ENCODE measurements around the gene SMG6.

The SMG6 gene

DNA sequence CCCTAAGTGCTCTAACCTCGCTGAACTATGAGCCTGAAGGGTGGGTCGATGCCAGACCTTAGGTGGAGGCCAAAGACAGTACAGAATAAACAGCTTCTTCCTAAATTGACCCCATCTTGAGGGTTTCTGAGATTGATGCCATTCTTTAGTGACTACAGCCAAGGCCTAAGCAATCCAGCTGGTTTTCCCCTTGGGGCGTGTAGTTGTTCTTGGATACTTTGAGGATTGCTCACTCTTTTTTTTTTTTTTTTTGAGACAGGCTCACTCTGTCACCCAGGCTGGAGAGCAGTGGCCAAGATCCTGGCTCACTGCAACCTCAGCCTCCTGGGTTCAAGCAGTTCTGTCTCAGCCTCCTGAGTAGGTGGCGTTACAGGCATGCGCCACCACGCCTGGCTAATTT is 259.8 kb downstream of the SMG6 start:
- DNase-seq: no peak

DNA sequence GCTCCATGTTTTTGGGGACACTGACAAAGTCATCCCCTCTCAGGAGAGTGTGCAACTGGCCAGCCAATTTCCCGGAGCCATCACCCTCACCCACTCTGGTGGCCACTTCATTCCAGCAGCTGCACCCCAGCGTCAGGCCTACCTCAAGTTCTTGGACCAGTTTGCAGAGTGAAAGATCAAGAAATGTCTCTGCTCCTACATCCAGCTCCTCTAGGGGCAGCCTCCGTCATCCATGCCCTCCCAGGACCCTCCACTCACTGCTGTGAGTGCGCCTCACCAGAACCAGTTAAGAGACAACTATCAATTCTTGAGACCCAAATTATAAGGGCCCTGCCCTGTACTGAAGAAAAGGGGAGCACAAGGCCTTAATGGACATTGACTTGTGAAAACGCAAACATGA is 260.7 kb downstream of the SMG6 start:
- DNase-seq: no peak

DNA sequence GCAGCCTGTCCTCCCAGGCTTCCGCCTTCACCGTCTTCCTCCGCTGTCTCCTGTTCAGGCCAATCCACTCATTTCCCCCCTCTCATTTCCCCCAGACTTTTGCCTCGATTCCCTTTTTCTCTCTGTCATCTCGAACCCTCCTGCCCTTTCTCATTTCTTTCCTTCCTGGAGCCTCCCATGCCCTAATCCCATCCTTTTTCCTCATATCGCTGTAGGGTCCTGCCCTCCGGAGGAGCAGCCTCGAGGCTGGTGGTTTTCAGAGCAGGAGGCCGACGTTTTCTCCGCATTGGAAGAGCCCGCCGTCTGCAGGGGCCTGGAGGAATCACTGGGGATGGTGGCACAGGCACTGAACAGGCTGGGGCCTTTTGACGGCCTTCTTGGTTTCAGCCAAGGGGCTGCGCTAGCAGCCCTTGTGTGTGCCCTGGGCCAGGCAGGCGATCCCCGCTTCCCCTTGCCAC is 261.2 kb downstream of the SMG6 start:
- DNase-seq: peak in 2 of 4 experiments; percentile 36 to 37

DNA sequence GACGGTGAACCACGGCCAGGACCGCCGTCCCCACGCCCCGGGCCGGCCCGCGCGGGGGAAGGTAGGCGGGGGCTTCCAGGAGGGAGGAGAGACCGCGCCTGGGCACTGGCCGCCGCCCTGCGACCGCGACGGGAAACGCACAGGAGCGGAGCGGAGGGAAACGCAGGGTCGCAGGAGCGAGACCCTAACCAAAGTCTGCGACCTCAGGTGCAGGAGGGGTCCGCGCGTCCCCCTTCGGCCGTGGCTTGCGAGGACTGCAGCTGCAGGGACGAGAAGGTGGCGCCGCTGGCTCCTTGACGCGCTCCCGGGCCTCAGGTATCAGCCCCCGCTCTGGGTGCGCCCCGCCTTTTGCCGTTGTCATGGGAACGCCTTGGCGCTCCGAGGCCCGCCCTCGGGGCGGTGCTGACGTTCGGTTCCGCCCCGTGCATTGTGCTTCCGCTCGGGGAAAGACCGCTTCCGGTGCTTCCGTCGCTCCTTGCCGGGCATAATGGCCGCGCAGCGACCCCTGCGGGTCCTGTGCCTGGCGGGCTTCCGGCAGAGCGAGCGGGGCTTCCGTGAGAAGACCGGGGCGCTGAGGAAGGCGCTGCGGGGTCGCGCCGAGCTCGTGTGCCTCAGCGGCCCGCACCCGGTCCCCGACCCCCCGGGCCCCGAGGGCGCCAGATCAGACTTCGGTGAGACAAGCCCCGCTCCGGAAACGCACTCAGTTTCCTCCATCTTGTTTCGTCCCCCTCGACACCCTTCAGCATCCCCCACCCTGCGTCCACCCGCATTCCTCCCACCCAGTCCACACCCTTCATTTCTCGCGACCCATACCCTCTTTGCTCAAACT is 261.8 kb downstream of the SMG6 start, which contains the start of gene OVCA2:
Gene OVCA2 (plus strand): TSS at position 462 of the 829 bp plus-strand sequence. CDS start 26 bp downstream, at position 488.
- peak; percentile 94 to 97 (median 96) for DNase-seq

DNA sequence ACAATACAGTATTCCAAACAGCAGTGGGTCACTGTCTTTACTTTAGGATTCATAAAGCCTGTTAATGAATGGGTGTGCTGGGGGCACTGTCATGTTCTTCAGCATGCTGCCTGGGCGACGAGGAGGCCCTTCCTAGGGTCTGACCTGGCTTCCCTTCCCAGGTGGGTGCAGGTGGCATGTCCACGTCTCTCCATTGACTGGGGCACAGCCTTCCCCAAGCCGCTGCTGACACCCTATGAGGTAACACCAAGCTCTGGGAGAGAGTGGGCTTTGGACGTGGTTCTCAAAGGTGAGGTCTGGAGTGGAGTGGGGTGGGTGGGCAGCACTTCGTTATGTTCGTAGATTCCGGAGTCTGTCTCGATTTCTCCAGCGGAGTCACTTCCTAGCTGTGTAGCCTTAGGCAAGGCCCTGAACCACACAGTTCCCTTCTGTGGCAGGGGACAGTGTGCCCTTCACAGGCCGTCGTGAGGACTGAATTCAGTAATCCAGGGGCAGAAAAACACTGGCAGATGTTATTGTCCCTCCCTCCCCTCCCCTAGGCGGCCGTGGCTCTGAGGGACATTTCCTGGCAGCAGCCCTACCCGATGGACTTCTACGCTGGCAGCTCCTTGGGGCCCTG is 262.5 kb downstream of the SMG6 start:
- DNase-seq: no peak

DNA sequence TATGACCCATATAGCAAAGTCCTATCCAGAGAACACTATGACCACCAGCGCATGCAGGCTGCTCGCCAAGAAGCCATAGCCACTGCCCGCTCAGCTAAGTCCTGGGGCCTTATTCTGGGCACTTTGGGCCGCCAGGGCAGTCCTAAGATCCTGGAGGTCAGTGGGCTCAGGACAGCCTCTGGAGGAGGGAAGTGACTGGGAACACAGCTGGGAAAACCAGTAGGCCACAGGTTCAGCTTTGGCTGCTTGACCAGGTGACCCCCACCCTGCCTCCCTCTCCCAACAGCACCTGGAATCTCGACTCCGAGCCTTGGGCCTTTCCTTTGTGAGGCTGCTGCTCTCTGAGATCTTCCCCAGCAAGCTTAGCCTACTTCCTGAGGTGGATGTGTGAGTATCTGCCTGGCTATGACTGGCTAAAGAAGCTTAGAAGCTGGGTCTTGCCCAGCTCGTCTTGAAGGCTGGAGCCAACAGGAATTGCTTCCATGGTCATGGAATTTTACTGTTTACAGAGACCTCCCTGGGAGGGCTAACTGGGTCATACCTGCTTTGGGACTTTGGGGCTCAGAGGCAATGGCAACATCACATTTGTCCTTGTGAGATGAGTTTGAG is 263.3 kb downstream of the SMG6 start:
- no peak for DNase-seq

DNA sequence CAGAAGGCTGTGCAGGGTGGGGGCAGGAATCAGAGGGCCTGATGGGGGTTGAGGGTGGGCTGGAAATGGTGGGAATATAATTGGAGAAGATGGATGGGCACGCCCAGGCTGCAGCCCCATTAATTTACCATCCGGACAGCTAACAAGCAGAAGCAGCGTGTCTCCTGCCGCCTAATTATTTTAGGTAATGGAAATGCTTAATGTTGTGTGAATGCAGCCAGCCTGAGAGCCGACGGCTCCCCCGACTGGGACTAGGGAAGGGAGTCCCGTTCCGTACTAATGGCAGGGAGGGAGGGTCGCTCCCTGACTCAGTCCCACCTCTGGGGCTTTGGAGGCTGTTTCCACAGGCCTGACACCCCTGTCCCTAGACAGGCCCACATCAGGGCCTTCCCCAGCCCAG is 266.4 kb downstream of the SMG6 start:
- no peak for DNase-seq

DNA sequence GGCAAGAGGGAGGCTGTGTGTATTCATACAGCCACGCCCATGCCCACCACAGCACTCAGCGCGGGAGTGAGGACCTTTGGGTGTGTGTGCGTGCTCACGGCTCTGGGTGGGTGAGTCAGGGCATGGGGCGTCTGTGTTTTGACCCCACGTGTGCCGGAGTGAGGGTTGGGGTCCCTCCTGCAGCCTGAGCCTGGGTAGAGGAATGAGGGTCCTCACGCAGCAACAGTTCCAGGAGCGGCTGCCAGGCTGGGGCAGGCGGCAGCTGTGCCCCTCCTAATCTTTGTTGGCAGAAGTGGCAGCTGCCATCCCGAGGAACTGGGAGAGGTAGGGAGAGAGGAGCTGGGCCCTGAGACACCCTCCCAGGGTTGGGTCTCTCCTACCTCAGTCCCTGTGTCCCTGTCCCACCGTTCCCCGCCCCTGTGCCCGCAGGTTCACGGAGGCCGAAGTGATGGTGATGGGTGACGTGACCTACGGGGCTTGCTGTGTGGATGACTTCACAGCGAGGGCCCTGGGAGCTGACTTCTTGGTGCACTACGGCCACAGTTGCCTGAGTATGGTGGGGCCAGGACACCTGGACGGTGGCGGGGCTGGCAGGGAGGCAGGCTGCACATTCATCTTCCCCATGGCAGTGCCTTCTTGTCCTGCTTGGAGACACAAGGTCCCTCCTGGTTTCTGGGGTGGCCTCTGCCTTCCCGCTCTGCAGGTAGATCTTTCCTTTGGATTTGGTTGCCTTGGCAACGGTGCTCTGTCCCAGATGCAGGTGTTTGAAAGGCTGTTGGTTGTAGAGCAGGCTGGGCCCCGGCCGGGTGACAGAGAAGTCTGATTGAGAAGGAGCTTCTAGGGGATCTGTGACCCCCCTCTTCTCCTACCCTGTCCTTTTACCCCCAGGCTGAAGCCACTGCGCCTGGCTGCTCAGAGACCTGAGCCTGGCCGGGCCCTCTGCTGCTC is 267.8 kb downstream of the SMG6 start:
- DNase-seq: no peak

DNA sequence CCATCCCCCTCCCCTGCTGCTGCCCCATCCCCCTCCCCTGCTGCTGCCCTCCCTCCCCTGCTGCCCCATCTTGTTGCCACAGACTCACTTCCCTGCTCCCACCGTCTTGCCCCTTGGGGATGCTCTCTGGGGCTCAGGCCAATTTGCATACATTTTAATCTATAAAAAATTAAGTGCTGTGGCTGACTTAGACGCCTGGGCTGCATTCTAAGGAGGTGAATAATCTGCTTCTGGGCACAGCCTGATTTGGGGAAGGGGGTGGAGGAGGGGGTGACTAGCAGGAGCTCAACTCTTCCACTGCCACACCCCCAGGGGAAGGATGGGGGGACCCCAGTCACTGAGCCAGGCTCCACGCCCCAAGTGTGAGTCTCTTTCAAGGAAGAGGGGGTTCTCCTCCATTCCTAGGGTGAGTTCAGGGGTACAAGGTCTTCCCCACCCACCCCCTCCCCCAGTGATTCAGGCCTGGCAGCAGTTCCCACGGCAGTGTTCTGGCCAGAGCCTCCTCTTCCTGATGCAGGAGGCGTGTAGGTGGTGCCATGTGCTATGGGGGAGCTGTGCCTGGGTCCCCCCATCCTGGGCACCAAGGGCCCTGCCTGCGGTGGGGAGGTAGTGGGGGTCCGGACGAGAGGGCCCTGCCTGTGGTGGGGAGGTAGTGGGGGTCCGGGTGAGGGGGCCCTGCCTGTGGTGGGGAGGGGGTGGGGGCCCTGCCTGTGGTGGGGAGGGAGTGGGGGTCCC is 268.6 kb downstream of the SMG6 start:
- DNase-seq: no peak

DNA sequence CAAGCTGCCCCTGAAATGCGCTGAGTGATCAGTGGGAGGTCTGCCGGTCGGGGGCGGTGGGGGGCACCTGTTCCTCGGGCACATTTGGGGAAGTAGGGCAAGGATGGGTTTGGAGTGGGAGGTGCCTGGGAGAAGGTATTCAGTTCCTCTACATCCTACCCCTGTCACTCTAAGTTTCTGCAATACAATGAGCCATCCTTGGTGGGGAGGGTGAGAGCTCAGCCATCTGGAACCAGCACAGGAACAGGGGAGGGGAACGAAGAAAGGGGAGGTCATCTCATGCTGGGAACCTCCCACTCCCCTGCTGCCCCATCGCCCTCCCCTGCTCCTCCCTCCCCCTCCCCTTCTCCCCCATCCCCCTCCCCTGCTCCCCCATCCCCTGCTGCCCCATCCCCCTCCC is 269.4 kb downstream of the SMG6 start:
- DNase-seq: no peak

DNA sequence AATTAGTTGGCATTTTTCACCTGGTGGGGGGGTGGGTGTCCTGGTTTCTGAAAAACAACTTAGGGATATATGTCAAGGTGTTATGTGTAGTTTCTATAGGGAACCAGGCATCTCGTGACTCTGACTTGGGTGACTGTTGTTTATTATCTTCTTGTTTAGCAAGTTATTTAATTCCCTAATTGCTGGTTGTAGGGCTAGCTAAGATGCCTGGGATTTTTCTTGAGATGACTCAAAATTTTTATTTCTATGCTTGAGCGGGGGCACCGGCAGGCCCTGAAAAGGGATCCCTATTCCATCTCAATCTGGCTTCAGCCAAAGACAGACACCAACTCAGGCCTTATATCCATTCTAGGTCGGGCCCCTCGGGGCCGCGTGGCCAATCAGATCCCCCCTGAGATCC is 270.4 kb downstream of the SMG6 start:
- DNase-seq: no peak

DNA sequence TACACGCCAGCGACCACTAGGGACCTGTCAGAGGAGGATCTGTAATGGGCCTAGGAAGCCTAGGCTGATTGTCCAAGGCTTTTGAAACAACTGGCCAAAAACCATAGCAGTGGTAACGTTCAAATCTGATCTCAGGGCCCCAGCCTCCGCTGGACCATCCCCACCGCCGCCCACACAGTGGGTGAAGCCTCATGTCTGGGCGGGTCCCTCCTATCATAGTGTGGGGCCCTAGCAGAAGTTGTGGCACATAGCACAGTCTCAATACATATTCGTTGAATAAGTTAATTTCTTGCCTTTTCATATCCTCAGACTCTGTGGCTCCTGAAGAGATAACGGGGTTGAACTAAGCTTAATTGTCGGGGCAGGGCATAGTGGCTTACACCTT is 272.8 kb downstream of the SMG6 start:
- peak in 1 of 4 experiments; percentile 85 for DNase-seq

DNA sequence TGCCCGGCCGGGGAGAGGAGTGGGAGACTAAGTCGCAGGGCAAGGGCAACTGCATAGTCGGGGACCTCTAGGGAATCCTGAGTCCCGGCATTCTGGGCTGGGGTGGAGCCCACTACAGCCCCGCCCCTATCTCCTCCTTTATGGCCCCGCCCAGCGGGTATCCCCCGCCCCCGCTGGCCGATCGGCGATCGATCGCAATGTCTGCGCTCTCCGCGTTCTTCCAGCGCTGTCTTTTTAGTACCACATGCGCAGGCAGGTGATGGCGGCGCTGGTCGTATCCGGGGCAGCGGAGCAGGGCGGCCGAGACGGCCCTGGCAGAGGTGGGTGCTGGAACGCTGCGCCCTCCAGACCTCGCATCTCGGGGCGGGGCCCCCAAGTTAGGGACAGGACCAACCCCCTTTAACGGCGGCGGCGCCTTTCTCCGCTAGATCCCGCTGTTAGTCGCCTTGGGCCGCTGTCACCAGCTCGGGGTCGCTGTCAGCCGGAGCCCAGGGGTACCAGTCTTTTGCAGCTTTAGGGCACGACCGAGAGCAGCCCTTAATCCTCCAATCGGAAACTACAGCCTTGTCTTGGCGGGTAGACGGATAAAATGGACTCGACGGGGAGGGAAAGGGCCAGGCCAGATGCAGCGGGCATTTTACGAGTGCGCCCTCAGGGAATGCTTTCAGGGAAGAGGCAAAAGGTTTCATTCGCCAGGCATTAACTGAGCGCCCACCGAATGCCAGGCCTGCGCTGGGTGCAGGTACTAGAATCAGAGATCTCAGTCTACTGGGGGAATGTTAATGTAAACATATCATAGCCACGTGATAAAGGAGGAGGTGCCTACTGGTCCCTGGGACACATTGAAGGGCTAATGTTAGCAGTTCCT is 273.4 kb downstream of the SMG6 start, which contains the start of gene DPH1:
Gene DPH1 (plus strand): TSS at position 243 of the 868 bp plus-strand sequence. CDS start 17 bp downstream, at position 260.
- DNase-seq: peak; percentile 87 to 94 (median 92)

DNA sequence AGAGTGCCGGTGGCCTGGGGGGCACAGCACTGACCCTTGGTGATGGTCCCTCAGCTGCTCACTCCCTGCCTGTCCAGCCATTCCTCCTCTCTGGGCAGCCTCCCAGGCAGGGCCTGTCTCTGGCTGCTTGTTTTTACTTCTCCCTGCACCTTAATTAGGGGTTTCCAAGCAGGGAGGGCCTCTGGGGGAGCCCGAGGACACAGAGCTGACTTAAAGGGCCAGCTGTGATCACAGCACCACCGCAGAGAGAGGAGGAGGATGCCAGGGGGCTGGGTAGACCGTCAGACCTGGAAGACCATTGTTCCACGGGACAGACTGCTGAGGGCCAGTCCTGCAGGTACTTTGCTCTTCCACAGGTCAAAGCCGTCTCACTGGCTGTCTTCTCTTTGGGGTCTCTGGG is 274.8 kb downstream of the SMG6 start:
- DNase-seq: peak in 1 of 4 experiments; percentile 16

DNA sequence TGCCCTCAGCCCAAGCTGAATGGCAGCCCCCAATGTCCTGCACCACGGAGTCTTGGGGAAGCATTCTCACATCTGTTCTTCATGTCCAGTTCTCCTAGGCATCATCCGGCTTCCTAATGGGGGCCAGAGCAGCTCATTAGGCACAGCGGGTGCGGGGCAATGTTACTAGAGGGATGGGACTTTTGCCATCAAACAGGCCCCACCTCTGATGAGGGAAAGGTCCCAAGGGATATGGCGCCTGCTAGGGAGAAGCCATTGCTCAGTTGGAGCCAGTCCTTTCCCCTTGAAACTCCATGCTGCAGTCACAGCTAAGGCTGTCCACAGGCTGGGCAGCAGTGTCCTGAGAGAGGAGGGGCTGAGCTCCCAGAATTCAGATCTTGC is 275.4 kb downstream of the SMG6 start:
- DNase-seq: no peak

DNA sequence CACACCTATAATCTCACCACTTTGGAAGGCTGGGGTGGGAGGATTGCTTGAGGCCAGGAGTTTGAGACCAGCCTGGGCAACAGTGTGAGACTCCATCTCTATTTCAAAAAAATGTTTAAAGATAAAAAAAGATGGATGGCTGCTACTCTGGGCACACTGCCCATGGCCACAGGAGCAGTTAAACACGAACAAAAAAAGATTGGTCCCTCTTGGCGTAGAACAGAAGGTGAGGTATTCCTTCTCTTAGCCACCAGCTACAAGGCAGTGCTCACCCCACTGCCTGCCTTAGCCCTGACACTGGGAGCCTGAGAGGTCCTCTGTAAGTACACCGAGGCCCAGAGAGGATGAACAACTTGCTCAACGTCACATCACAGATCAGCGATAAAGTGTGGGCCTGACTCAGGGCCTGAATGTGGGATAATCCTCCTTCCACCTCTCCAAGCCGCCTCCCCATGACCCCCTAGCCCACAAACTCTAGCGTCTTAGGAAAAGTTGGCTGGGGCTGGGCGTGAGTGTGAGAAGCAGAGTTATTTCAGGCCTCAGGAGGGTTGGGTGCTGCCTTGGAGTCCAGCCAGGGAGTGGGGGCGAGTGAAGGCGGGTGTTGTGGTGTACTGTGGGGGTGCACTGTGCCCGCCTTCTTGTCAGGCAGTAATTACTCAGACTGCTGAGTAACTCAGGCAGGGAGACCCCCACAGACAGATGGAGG is 275.9 kb downstream of the SMG6 start:
- DNase-seq: no peak

DNA sequence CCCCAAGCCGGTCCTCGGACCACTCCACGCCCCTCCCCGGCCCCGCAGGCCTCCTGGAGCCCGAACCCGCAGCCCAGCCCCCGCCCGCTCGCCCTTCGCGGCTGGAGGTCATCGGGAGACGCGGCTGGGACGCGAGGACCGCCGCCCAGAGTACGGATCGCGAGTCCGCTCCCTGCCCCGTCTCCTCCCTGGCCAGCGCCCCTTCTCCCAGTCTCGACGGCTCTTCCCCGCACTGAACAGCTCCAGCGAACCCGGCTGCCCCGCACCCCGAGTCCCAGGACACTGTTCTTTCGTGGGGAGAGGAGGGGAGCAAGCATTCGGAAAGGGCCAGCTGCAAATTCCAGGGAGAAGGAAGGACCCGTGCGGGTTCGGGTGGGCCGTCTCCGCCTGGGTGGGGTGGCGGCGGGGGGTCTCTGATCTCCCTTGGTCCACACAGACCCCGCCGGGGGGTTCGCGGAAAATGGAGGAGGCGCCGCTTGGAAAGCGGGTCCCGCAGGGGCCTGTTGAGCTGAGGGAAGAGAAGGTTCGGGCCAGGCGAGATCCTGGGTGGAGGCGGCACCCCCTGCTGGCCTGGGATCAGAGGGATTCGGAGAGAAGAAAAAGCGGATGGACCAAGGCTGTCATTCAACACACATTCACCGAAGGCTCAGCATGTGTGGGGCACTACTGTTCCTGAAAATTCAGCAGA is 277.8 kb downstream of the SMG6 start:
- peak; percentile 64 to 82 (median 72) for DNase-seq

DNA sequence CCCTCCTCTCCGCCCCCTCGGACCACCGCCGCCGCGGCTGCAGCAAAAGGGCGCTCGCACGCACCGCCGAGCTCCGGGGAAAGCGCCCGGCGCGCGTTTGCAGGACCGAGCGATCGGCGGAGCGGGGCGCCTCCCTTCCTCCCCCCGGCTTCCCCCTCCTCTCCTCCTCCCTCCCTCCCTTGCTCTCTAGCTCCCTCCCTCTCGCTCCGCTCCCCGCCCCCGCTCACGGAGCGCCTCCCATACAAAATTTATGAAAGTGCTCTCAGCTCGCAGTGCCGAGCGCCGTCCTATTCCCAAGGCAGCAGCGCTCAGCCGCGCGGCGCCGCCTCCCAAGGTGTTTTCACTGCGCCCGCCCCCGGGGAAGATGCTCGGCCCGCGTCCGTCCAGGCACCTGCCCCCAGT is 278.4 kb downstream of the SMG6 start, which contains the start of gene RTN4RL1:
Gene RTN4RL1 (minus strand): TSS at position 115 of the 402 bp plus-strand sequence. CDS start 469 bp downstream, outside the sequence.
- DNase-seq: peak; percentile 29 to 62 (median 46)

Data from suppressor macrophage (primary cell).